IMR-90 (cell line): Measurements from ENCODE around the gene MYL11.

Experiments used
- BHLHE40 ChIP-seq: fragments of 150-350 bp; IDR thresholded peaks from 2 replicates; pipeline ENCODE4 v1.6.1; 2016; ENCODE audit warnings: mild to moderate bottlenecking, low read depth, low read length
- CEBPB ChIP-seq: IDR thresholded peaks from 2 replicates; pipeline ENCODE4 v1.6.1; 2012; ENCODE audit warnings: low read depth, low read length, improper control_type of control experiment
- MAFK ChIP-seq: IDR thresholded peaks from 2 replicates; pipeline ENCODE4 v1.6.1; 2012; ENCODE audit warnings: low read depth, low read length, improper control_type of control experiment
- MAZ ChIP-seq: IDR thresholded peaks from 2 replicates; pipeline ENCODE4 v1.6.1; 2012; ENCODE audit warnings: low read depth, mild to moderate bottlenecking, low read length, improper control_type of control experiment, moderate library complexity, borderline replicate concordance
- MXI1 ChIP-seq: IDR thresholded peaks from 2 replicates; pipeline ENCODE4 v1.6.1; 2012; ENCODE audit warnings: low read depth, mild to moderate bottlenecking, low read length, moderate library complexity, borderline replicate concordance
- NFE2L2 ChIP-seq: fragments of 150-350 bp; IDR thresholded peaks from 2 replicates; pipeline ENCODE4 v1.6.1; 2016; ENCODE audit warnings: low read depth, mild to moderate bottlenecking, low read length
- POLR2A ChIP-seq: IDR thresholded peaks from 2 replicates; pipeline ENCODE4 v1.6.1; 2012; ENCODE audit warnings: mild to moderate bottlenecking, low read depth, low read length
- RAD21 ChIP-seq: IDR thresholded peaks from 2 replicates; pipeline ENCODE4 v1.6.1; 2012; ENCODE audit warnings: low read length, improper control_type of control experiment
- RCOR1 ChIP-seq: IDR thresholded peaks from 2 replicates; pipeline ENCODE4 v1.6.1; 2012; ENCODE audit warnings: mild to moderate bottlenecking, low read length, improper control_type of control experiment; ENCODE audit not compliant: insufficient replicate concordance
- RFX5 ChIP-seq: IDR thresholded peaks from 2 replicates; pipeline ENCODE4 v1.8.0; 2012; ENCODE audit warnings: low read depth, mild to moderate bottlenecking, low read length, moderate library complexity
- SMC3 ChIP-seq: fragments of 150-350 bp; IDR thresholded peaks from 2 replicates; pipeline ENCODE4 v1.6.1; 2016; ENCODE audit warnings: low read depth, mild to moderate bottlenecking, antibody characterized with exemption, low read length, moderate library complexity
- TF ChIP-seq, protein P1 (sequence below): conservative IDR thresholded peaks from 2 replicates; pipeline ENCODE4 v1.5.1; 2012; ENCODE audit warnings: mild to moderate bottlenecking, low read depth, low read length, improper control_type of control experiment
- TF ChIP-seq, protein P2 (sequence below): fragments of 150-350 bp; IDR thresholded peaks from 2 replicates; pipeline ENCODE4 v1.6.1; 2017; ENCODE audit warnings: mild to moderate bottlenecking, antibody characterized with exemption, low read length, low read depth
- TF ChIP-seq, protein P3 (sequence below): fragments of 150-350 bp; IDR thresholded peaks from 2 replicates; pipeline ENCODE4 v1.6.1; 2016; ENCODE audit warnings: low read depth, mild to moderate bottlenecking, low read length, moderate library complexity, borderline replicate concordance

DNA sequence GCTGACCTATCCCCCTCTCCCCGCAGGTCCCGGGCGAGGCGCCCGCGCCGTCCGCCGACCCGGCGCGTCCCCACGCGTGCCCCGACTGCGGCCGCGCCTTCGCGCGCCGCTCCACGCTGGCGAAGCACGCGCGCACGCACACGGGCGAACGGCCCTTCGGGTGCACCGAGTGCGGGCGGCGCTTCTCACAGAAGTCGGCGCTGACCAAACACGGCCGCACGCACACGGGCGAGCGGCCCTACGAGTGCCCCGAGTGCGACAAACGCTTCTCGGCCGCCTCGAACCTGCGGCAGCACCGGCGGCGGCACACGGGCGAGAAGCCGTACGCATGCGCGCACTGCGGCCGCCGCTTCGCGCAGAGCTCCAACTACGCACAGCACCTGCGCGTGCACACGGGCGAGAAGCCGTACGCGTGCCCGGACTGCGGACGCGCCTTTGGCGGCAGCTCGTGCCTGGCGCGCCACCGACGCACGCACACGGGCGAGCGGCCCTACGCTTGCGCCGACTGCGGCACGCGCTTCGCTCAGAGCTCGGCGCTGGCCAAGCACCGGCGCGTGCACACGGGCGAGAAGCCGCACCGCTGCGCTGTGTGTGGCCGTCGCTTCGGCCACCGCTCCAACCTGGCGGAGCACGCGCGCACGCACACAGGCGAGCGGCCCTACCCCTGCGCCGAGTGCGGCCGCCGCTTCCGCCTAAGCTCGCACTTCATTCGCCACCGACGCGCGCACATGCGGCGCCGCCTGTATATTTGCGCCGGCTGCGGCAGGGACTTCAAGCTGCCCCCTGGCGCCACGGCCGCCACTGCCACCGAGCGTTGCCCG lies 43.1 kb downstream of the MYL11 start:
- TF ChIP-seq, protein P1, sequence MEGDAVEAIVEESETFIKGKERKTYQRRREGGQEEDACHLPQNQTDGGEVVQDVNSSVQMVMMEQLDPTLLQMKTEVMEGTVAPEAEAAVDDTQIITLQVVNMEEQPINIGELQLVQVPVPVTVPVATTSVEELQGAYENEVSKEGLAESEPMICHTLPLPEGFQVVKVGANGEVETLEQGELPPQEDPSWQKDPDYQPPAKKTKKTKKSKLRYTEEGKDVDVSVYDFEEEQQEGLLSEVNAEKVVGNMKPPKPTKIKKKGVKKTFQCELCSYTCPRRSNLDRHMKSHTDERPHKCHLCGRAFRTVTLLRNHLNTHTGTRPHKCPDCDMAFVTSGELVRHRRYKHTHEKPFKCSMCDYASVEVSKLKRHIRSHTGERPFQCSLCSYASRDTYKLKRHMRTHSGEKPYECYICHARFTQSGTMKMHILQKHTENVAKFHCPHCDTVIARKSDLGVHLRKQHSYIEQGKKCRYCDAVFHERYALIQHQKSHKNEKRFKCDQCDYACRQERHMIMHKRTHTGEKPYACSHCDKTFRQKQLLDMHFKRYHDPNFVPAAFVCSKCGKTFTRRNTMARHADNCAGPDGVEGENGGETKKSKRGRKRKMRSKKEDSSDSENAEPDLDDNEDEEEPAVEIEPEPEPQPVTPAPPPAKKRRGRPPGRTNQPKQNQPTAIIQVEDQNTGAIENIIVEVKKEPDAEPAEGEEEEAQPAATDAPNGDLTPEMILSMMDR, result no peak
- TF ChIP-seq MAFK (no peak), CEBPB (no peak), MAZ (0 out of 2 replicates have a peak, but pooled peaks have one; percentile 19), POLR2A (no peak), SMC3 (no peak), RFX5 (no peak), MXI1 (peak; percentile 50; the same call in 1 of the 2 replicates), NFE2L2 (no peak), RAD21 (no peak), RCOR1 (no peak), BHLHE40 (peak; percentile 96)
- TF ChIP-seq, protein P2, sequence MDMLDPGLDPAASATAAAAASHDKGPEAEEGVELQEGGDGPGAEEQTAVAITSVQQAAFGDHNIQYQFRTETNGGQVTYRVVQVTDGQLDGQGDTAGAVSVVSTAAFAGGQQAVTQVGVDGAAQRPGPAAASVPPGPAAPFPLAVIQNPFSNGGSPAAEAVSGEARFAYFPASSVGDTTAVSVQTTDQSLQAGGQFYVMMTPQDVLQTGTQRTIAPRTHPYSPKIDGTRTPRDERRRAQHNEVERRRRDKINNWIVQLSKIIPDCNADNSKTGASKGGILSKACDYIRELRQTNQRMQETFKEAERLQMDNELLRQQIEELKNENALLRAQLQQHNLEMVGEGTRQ, result peak; percentile 46
- TF ChIP-seq, protein P3, sequence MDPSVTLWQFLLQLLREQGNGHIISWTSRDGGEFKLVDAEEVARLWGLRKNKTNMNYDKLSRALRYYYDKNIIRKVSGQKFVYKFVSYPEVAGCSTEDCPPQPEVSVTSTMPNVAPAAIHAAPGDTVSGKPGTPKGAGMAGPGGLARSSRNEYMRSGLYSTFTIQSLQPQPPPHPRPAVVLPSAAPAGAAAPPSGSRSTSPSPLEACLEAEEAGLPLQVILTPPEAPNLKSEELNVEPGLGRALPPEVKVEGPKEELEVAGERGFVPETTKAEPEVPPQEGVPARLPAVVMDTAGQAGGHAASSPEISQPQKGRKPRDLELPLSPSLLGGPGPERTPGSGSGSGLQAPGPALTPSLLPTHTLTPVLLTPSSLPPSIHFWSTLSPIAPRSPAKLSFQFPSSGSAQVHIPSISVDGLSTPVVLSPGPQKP, result no peak
